Esophagus muscularis mucosa (tissue), 4 donors: ENCODE results near the gene POLD4.

Experiments used
- EP300 ChIP-seq: sonication (generic); formaldehyde crosslinking; IDR thresholded peaks from one replicate; pipeline ENCODE4 v1.6.1; 2017; ENCODE audit warnings: antibody characterized with exemption
- POLR2A ChIP-seq: fragments of 450-650 bp; IDR thresholded peaks from one replicate; pipeline ENCODE4 v1.6.1; 2017; ENCODE audit warnings: antibody characterized with exemption, moderate library complexity, mild to moderate bottlenecking, low read depth
- POLR2AphosphoS5 ChIP-seq, 2 donors: sonication (generic); formaldehyde crosslinking; IDR thresholded peaks; one replicate each; pipeline ENCODE4 v1.6.1; 2017; ENCODE audit warnings: antibody characterized with exemption in 2 of 2
- TF ChIP-seq, protein P1 (sequence below), 3 experiments: fragments of 200-600 bp in 2 of 3; fragments of 450-650 bp in 1 of 3; sonication (generic) in 2 of 3; IDR thresholded peaks; one replicate each; pipeline ENCODE4 v1.5.1; 2017 to 2019; ENCODE audit warnings: antibody characterized with exemption in 3 of 3, mild to moderate bottlenecking in 2 of 3, moderate library complexity in 1 of 3

DNA sequence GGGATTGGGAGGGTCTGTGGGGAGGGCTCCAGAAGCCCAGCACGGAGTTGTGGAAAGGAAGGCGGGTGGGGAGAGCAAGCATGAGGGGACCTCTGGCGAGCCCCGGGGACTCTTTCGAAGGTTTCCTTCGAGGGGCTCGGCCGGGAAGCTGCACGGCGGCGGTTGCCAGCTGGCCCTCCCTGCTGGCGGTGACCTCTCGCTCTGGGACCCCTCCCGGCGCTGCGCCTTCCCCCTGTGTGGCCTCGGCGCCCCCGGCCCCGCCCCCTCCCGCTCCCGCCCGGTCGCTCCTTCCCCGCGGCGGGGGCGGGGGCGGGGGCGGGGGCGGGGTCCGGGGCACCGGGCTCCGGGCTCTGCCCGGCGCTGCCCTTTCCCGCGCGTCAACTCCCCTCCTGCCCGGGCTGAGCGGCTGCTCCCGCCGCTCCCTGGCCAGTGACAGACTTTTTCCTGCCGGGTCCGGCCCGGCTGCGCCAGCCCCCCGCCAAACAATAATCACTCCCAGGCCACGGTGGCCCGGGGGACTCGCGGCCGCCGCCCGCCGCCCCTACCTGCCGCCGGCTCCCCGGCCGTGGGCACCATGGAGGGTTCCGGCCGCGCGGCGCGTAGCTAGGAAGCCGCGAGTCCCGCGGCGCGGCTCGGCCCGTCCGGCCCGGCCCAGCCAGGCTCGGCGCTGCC is 19.1 kb upstream of the POLD4 start:
- TF ChIP-seq, protein P1, sequence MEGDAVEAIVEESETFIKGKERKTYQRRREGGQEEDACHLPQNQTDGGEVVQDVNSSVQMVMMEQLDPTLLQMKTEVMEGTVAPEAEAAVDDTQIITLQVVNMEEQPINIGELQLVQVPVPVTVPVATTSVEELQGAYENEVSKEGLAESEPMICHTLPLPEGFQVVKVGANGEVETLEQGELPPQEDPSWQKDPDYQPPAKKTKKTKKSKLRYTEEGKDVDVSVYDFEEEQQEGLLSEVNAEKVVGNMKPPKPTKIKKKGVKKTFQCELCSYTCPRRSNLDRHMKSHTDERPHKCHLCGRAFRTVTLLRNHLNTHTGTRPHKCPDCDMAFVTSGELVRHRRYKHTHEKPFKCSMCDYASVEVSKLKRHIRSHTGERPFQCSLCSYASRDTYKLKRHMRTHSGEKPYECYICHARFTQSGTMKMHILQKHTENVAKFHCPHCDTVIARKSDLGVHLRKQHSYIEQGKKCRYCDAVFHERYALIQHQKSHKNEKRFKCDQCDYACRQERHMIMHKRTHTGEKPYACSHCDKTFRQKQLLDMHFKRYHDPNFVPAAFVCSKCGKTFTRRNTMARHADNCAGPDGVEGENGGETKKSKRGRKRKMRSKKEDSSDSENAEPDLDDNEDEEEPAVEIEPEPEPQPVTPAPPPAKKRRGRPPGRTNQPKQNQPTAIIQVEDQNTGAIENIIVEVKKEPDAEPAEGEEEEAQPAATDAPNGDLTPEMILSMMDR (IDR thresholded peaks at IDR 0.05), result no peak
- TF ChIP-seq POLR2A (no peak), EP300 (no peak), POLR2AphosphoS5 (IDR thresholded peaks at IDR 0.05) (no peak)
